HG03039 (cell line): ENCODE data around the gene DOCK1.

Source experiments
- ATAC-seq: cut with Tn5 transposase; IDR thresholded peaks from one replicate; pipeline ENCODE4 v1.9.1; 2021; ENCODE audit warnings: mild to moderate bottlenecking, moderate library complexity; ENCODE audit not compliant: unreplicated experiment

The DOCK1 gene

DNA sequence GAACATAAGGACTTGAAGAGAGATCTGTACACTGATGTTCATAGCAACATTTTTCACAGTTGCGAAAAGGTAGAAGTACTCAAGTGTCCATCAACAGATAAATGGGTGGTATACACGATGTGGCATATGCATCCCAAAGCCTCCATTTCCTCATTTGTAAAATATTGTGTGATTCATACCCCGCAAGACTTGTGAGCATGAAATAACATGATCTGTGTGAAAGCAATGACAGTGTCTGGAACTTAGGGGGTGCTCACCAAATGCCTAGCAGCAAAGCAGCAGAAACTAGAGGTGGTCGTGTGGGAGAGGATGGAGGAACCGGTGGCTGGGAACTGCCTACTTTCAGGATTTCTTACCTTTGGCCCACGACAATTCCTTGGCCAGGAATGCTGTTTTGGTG is 426.5 kb downstream of the DOCK1 start:
- ATAC-seq = no peak

DNA sequence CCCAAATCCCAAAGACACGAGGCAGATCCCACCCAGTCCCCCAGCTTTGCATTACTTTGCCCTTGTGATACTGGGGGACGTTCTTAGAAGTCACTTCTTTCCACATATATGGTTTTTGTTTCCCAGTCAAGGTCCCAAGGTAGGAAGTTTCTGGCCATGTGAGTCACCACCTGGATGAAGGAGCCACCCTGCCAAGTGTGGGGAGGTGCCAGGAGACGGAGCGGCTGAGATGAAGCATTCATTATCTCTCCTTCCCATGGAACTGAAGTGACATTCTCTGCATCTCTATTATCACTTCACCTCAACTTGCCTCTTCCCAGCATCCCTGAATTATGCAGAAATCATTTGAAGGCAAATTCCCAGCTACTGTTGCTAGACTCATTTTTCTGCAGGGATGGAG is 427.4 kb downstream of the DOCK1 start:
- ATAC-seq = no peak

DNA sequence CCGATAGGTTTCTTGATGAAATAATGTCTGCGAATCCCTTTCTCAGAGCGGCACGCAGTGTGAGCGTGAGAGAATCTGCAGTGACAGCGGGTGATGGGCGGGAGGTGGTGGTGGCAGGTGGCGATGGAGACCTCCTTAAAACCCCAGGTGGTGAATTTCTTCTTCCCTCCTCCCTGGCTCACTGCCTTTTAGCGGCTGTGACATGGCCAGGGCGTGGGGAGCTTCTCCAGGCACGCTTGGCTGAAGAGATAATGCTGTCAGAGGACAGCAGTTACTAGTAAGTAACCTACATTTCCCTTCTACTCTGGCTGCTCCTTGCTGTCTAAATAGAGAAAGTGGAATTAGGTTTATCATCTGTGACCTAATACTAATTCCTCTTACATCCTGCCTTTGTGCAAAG is 432.6 kb downstream of the DOCK1 start:
- no peak for ATAC-seq

DNA sequence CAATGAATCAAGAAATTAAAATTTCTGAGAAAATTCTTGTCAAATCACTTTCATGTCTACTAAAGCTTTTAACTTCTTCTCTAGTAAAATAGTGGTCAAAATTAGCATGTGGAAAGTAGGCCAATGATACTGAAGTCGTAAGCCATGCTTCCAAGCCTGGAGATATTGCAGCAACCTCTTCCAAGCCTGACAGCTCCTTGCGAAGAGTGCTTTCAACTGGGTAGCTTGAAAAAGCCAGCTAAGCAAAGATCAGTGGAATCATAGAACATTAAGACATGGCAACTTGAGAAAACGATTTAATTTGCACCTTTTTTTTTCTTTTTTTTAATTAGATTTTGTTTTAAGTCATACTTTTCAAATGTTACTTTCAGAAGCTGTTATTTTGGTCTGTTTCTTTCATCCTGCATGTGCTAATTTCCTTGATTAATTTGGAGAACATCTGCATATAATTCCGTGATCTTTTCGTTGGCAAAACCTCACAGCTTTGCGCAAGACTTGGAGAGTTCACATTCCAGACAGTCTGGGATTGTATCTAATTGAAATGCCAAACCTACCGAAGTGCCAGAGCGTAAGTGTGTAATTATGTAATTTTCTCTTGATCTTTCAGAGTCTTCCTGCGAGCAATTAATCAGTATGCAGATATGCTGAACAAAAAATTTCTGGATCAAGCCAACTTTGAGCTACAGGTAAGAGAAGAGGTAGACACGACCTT is 433.3 kb downstream of the DOCK1 start:
- ATAC-seq = no peak

DNA sequence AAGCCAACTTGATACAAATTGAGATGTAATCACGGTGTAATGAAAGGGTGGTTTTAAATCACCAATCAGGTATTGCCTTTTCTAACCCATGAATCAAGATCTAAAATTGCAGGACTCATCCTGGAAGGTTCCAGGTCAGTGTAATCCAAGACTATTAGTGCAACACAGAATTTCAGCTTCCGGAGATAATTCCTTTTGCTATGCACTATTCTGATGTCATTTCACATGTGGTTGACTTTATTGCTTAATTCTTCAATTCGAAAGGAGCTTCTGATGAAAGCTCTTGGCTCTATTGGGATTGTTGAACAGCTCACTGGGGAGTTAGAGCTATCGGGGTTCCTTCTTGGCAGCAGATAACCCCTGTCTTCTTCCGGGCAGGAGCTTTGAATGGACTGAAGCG is 438.6 kb downstream of the DOCK1 start:
- no peak for ATAC-seq

DNA sequence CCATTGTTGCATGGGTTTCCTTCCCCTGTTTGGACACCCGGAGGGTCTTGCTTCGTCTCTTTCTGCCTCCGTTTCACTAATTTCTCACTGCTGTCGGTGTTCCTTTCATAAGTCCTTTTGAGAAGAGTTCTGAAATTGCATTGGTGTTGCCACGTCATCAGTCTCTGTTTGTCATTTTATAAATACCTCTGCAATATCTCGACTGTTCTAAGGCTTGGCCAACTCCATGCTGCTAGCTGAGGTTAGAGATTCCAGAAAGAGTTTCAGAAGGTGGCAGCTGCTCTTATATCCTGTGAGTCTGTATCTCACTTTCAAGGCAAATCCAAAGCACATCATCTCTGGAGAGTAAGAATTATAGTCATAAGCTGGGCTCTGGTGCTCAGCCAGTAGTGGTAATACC is 439.1 kb downstream of the DOCK1 start:
- no peak for ATAC-seq

DNA sequence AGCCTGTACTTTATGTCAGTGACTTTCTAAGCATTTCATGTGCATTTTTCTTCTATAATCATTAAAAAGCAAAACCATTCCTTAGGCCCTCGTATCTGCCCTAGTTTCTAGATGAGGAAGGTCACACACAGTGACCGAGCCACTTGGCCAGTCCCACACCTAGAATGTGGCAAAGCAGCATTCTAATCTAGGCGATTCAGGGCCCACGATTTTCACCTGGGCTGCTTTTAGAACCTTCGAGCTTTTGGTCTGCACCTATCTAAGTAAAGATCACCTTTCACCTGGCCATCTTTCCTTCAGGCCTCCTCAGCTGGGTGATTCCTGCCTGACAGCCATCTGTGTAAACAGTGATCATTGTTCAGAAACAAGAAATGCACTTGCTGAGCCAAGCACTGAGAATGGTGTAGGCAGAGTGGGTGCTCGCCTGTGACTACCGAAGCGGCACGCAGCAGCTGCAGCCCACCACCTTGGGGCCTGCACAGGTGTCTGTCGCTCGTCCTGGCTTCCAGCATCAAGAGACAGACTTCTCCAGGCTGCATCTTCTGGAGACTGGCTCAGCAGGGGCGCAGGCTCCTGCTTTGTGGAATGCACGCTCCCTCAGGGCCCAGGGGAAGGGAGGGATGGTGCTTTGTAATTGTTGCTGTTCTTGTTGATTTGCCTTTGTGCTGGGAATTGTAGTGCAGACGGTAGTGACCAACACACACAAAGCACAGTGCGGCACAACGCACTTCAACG is 440.2 kb downstream of the DOCK1 start:
- no peak for ATAC-seq

DNA sequence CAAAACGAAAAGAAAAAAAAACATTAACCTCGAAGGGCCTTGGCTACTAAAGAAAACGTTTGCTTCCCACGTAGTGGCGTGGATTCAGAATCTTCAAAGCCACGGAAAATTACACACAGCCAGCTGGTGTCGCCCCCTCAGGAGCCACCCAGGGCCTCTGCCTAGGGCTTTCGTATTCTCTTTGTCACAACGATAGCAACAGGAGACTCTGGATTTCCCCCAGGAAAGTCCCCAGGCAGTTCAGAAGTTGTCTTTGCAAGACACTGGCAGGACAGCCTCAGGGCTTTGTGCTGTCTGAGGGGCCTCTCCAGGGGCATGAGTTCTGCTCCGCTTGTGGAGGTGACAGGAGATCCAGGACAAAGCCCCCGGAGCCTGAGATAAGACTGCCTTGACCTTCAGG is 441.4 kb downstream of the DOCK1 start:
- ATAC-seq = no peak

DNA sequence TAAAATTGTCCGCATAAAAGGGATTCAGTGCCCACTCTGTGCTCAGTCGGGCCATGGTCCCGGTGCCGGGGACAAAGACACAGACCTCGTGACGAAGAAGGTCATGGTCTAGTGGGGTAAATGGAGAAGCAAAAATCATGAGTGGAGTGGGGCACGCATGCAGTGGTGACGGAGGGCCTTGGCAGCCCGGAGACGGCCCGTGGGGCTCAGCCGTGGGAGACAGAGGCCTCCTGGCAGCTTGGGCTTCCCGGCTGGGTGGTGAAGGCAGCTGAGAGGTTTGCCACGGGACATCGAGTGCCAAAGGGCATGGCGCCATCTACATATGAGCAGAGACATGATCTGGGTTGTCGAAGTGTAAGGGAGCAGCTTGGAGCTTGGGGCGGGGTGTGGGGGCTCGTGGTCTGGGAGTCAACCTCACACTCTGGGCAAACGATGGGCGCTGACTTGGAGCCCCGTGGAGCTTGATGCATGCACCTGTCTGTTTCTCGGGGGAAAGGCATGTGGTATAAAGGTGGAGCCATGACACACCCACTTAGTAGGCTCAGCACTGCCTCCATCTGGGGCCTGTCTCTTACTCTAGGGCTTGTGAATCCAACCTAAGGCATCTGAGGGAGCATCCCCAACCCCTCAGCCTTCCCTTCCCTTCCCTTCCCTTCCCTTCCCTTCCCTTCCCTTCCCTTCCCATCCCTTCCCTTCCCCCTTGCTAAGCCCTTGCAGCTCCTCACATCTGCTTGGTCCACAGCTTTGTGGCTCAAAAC is 442.2 kb downstream of the DOCK1 start:
- no peak for ATAC-seq

DNA sequence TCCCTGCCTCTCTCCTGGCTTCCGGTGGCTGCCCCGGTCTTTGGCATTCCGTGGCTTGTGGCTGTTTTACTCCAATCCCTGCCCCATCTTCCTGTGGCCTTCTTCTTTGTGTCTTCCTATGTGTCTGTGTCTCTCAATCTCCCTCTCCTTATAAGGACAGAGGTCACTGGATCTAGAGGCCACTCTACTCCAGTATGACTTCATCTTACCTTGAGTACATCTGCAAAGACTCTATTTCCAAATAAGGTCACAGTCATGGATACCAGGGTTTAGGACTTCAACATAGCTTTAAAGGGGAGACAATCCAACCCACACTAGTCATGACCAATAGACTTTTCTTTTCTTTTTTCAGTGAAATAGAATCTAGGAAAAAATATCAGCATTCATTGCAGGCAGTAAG is 444.5 kb downstream of the DOCK1 start:
- ATAC-seq = no peak

DNA sequence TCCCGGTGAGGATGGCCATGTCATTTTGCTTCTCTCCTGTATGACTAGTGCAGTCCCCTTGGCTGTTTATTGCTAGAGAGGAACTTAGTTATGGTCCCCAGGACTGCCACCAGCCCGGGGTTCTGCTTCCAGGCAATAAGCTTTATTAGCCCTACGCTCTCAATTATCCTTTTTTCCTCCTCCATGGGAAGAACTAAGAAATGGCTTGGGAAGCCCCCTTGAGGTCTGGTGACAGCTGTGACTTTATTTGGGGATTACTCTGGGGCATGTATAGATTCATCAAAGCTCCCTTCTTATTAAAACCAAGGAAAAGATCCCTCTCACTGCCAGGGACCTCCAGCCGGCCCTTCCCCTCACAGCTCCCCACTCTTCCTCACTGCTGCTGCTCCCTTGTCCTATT is 446.3 kb downstream of the DOCK1 start:
- ATAC-seq = no peak

DNA sequence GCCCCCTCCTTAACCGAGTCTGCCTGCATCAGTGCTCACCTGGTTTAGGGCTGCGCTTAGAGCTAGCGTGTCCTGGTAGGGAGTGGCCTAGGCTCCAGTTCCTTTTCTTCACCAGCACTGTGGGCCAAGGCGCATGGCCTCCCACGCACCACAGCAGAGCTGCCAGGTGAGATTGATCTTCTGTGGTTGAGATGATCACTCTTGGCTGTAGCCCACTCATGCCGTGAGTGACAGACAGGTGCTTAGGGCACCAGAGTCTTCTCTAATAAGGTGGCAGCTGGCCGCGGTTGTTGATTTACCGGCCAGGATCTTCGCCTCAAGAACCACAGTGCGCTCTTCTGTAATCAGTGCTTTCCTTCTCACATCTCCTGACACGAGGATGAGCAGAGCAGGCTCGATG is 448.3 kb downstream of the DOCK1 start:
- no peak for ATAC-seq

DNA sequence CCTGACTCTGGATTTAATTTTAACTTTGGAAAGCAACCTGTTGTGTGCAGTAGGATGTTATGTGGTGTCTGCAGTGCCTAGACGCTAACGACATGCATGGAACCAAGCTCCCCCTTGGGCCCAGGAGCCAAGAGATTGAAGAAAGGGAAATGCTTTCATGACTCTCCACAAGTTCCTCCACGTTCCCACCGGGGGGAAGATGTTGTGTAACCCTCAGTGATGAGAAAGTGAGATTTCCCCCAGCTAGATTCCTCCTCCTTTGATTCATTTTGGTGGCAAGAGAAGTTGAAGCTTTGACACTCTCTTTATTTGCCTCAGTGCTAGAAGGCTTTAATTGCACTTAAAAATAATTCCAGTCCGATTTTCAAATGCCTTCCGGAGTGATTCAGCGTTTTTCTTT is 449.0 kb downstream of the DOCK1 start:
- ATAC-seq = no peak

DNA sequence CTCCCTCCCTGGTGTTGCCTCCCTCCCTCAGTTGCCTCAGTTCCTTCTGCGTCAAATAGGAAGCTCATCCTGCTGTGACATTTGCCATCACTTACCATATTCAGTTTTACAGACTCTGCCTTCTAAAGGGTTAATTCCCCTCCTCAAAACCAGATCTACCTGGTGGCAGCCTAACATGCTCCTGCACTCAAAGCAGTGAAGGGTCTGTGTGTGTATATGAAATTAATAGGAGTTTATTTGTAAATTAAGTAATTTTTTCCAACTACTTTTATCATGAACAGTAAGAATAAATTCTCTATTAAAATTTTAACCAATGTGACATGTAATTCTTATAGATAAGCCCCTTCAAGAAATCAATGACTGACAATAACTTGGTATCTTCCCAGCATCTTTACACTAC is 449.8 kb downstream of the DOCK1 start:
- no peak for ATAC-seq

DNA sequence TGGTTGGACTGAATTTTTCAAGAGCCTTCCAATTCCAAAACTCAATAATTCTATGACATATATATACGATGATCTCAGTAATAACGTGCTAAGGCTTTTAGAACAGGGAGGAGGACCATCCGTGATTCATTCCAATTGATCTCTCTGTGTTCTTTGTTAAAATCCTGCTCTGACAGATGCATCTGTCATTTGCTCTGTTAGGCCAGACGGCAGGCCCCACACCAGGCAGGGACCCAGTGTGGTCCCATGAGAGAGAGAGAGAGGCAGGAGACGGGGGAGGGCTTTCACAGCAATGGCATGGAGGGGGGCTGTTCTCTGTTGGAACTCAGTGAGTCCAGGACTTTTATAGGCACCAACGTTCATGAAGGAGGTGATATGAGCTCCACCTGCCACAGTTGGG is 451.1 kb downstream of the DOCK1 start:
- no peak for ATAC-seq

DNA sequence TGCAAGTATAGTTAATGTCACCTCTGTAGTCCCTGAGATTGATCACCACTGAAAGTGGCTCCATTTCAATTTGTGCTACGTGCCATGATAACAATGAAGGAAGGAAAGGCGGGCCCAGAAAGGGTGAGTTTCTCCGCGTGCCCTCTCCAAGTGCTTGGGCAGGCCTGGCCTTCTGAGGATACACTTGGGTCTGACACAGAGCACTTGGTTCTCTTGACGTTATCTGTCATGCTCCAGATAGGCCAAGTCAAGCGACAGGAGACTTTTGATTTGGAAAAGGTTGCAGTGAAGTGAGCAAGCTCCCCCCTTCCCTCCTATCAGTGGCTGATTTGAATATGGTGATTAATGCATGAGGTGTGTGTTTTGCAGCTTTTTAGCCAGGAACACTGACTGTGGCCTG is 452.0 kb downstream of the DOCK1 start:
- no peak for ATAC-seq

DNA sequence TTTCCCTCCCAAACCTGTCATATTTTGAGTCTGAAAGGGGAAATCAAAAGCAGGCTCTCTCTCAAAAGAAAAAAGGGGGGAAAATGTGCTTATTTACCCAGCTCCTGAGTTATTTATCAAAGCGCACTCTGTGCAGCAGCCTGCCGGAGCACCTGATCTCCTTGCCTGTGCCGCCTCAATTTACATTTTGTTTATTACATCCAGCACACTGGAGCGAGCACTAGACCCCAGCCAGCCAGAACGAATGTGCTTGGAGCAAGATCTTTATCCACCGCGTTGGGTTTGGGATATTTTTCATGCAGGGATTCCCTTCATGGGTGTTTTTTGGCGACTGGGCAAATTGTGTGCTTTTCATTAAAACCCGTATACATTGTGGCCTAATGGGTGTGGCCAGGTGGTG is 453.1 kb downstream of the DOCK1 start:
- ATAC-seq = no peak

DNA sequence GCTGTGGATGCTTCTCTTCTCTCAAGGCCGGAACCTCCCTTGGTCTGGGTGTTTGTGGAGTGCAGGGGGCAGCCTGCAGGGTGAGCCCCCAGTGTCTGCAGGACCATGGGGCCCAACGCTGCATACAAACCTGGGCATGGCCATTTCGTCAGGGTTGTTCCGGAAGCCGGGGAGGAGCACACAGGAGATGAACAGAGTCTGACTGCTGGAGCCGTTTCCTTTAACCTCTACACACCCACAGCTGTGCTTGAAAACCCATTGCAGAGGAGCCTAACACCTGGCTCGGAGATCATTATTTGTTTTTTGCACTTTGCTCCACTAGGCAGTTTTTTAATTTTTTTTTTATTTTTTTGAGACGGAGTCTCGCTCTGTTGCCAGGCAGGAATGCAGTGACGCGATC is 458.8 kb downstream of the DOCK1 start:
- no peak for ATAC-seq

DNA sequence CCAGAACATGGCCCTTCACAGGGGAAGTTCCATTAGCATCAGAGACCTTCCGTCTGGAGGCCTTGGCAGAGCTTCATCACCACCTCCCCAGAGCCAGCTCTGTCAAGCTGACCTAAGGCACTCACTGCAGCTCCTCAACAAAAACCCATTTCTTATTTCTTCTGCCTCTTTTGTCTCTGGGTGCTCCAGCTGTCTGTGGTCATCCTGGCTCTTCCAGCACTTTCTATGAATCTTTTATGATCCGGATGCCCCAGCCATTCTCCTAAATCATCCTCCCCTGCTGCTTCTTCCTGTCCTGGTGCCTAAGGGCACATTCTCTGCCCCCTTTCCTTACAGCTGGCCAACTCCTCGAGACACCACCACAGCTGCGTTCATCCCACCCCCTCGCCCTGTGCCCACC is 462.9 kb downstream of the DOCK1 start:
- no peak for ATAC-seq

DNA sequence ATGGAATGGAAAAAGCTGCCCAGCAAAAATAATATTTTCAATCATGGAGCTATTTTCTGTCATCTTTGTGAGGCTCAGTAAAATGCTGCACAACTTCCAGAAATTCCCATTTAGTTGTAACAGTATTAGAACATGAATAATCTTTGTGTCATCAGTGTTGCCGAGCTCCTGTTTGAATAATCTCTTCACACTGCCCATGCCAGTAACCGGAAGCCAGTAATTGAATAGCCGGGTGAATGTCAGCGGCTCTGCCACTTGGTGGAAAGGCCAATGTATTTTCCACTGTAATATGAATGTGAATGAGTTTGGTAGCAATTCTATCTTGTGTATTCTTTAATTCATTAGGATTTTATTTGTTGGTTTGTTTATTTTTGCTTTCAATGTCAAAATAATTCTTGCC is 463.7 kb downstream of the DOCK1 start:
- ATAC-seq = no peak

DNA sequence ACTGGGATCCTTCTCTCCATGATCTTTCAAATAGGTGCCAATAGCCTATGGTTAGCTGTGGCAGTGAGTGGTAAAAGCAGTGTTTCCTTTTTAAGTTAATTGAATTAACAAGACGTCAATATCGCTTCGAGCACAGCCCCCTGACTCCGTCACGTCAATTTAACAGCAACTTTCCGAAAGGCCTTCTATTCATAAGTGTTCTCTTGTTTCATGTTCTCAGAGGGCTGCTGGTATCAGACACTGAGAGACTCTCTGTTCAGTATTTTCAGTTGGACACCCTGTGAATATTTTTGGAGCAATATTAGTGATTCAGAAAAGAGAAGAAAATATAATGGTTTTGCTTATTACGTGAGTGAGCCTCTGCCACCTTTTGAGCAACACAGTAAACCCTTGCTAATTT is 465.4 kb downstream of the DOCK1 start:
- ATAC-seq = no peak

DNA sequence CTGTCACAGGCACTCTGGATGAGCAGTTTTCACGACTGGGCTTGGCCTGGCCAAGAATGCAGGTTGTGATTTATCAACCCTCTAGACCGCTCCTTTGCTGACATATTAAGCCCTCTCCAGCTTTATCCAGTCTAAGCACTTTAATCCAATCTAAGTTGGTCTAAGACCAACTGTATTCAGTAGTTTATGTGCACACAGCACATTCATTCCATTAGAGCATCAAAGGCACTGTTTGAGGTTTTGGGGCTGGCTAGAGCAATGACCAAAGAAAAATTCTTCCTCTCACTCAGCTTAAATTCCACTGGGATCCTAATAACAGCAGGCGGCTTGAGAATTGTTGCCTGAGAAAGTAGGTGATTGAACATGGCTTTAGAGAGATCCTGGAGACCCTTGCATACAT is 467.1 kb downstream of the DOCK1 start:
- ATAC-seq = no peak
